Measurements from ENCODE around the gene ANO4. TPM values are rescaled to one million over a fixed set of nuclear protein-coding genes. Genes with fewer than 3 reads are reported as not detected.
A peak's percentile ranks its signal among the peaks of the same experiment; 100 is the strongest.

The ANO4 gene
- total RNA-seq, 4 donors from 2014 or later: 0.56 to 2.4 (median 1.1) TPM

DNA sequence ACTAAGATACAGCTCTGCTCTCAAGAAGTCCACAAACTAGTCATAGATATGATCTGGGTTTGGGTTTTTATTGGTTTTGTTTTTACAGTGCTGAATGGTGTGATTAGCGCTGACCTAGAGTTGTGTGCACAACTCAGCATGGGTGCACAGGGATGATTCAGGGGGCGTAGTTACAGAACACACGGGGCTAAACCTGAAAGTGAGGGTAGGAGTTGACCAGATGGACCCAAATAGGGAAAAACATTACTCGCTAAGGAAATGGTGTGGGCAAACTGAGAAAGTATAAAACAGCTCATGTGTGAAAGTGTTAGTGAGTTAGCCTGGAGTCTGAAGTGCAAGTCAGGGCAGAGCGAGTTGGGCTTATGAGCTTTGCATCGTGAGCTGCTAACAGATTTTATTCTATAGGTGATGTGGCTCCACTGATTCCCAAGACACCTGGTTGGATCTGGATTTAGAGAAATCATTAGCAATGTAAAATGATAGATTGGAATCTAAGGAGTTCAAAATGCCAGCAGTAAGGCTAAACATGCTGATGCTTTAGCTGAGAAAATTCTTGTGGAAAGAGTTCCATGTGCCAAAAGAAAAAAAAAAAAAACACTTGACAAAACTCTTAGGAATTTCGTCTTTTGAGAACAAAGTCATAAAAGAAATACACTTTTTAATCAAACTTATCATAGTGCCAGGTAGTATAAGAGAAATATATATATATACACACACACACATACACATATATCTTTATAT, 280.5 kb downstream of the ANO4 start:
- TF ChIP-seq, protein P1, sequence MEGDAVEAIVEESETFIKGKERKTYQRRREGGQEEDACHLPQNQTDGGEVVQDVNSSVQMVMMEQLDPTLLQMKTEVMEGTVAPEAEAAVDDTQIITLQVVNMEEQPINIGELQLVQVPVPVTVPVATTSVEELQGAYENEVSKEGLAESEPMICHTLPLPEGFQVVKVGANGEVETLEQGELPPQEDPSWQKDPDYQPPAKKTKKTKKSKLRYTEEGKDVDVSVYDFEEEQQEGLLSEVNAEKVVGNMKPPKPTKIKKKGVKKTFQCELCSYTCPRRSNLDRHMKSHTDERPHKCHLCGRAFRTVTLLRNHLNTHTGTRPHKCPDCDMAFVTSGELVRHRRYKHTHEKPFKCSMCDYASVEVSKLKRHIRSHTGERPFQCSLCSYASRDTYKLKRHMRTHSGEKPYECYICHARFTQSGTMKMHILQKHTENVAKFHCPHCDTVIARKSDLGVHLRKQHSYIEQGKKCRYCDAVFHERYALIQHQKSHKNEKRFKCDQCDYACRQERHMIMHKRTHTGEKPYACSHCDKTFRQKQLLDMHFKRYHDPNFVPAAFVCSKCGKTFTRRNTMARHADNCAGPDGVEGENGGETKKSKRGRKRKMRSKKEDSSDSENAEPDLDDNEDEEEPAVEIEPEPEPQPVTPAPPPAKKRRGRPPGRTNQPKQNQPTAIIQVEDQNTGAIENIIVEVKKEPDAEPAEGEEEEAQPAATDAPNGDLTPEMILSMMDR (IDR thresholded peaks at IDR 0.05): no peak
- ATAC-seq (ENCODE audit: low FRiP score): no peak
- no peak for DNase-seq (ENCODE audit: low spot score)

DNA sequence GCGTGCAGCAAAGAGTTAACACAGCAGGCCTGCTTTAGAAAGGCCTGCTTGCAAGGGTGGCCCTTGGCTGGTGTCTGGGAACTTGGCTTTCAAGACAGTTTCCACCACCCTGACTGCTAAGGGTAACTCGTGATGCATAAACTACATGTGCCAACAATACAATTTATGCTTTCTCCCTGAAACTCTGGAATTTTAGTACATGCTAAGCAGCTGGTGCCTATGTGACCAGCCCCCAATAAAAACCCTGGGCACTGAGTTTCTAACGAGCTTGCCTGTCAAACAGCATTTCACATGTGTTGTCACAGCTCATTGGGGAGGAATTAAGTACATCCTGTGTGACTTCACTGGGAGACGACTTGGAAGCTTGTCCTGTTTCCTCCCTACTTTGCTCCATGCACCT, 282.3 kb downstream of the ANO4 start:
- ATAC-seq (ENCODE audit: low FRiP score) (peak; percentile 12), DNase-seq (ENCODE audit: low spot score) (no peak)
- TF ChIP-seq, protein P1 (IDR thresholded peaks at IDR 0.05): no peak

DNA sequence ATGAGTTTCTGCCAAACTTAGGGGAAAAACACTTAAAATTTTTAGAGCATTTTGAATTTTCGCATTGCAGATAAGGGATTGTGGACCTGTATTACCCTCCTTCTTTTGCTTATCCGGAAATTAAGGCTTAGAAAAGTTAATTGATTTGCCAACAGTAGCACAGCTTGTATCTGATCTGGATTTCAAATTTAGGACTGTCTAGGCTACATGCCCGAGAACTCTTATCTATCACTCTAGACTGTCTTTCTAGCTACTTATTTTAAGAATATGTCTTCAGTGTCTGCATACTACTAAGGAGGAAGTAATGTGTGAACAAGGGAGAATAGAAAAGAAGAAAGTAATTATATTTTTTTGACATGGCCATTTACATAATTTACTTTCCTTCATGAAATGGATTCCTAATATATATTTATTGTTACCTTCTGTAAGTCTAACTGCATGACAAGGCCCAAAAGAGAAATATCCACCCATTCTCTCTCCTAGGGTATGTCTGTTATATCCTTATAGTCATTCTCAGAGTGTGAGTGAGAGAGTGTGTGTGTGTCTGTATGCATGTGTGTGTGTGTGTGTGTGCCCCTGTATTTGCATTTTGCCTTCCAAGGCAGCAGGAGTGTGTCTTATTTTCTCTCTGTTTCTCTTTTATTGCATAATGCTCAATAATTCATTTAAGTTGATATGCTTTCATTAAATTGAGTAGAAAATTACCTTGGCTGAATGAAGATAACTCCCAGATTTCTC, 283.4 kb downstream of the ANO4 start:
- no peak for ATAC-seq (ENCODE audit: low FRiP score)
- DNase-seq (ENCODE audit: low spot score): no peak
- TF ChIP-seq, protein P1 (IDR thresholded peaks at IDR 0.05): no peak

DNA sequence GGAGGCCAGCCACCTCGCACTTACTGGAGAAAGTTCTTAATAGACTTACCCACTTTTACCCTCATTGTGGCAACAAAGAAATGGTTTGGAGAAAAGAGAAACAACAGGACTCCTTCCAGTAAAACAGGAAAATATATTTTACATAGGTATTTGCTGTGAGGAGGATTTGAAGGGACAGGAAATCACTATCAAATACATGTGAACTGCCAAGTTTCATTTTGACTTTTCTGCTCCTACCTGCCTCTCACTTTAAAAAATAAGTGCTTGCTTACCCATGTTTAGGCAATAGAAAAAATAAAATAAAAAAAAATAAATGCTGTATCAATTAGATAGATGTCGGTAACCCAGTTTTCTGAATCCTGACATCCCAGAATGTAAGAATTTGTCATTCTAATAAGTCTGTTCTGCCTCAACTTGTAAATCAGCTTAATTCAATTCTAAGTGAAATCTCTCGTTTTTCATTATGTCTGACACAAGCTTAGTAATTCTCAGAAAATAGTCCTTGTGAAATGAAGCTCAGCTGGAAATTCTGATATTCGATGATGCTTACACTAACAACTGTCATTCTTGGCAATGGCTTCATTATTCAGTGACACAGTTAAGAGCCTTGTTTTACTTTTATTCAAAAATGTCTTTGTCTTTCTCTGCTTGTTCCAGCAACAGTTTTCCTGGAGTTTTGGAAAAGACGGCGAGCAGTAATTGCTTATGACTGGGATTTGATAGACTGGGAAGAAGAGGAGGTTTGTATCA, 284.1 kb downstream of the ANO4 start:
- TF ChIP-seq, protein P1 (IDR thresholded peaks at IDR 0.05): no peak
- ATAC-seq (ENCODE audit: low FRiP score): no peak

DNA sequence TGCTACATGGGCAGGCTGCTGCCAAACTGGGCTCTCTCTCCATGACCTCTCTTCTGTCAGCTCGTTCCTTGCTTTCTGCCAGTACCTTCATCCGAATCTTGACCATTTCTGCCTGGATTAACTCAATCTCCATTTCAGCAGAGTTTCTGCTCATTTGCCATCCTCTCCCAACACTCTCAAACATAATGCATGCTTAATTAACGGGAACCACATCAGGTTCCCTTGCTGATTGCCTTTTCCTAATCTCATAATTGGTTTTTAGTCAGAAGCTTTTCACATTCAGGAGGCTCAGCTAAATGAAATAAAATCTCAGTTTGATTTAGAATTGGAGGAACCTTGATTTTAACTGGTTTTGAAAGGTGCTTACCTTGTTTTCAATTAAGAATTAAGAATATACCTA, 288.1 kb downstream of the ANO4 start:
- TF ChIP-seq, protein P1 (IDR thresholded peaks at IDR 0.05): no peak
- ATAC-seq (ENCODE audit: low FRiP score): no peak
- no peak for DNase-seq (ENCODE audit: low spot score)

More for the DNA sequence above, 284.1 kb downstream of the ANO4 start:
- DNase-seq (ENCODE audit: low spot score): no peak

DNA sequence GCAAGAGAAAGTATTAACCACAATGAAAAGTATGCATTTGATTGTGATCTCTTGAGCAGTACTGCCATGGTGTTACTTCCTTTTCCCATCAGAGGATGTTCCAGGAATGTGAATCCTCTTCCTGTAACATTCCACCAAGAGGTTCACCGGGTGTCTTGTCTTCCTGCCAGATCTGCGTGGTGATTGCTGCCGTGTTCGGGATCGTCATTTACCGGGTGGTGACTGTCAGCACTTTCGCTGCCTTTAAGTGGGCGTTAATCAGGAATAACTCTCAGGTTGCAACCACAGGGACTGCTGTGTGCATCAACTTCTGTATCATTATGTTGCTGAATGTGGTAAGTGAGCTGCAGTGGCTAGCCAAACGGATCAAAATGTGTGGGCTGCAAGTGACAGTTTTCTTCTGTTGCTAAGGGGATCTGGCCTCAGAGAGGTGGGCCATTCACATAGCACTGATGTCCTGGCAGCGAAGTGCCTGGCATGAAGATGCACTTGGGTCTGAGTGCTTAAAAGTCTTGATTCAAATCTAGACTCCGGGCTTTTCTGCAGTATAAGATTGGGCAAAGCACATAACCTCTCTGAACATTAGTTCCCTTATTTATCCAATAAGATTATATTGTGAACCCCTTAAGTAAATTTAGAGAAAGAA, 292.0 kb downstream of the ANO4 start:
- TF ChIP-seq, protein P1 (IDR thresholded peaks at IDR 0.05): no peak
- ATAC-seq (ENCODE audit: low FRiP score) (no peak), DNase-seq (ENCODE audit: low spot score) (no peak)
